HepG2 (cell line): ENCODE data around the gene GPR183. TPM values are rescaled to one million over a fixed set of nuclear protein-coding genes. Genes with fewer than 3 reads are reported as not detected.

ENCODE experiments used
- ATAC-seq: fragments of 200-7000 bp; cut with Tn5 transposase; 3 replicates; pipeline ENCODE4 v1.9.1; 2020; ENCODE audit warnings: mild to moderate bottlenecking, moderate library complexity
- BruUV-seq: library from RNA; stranded (reverse); fragments of 400-500 nt; replicated peaks from 2 replicates; lab custom pipeline; 2021; lab: Mats Ljungman, UMichigan
- CTCF ChIA-PET: fragments of 300-600 bp; formaldehyde crosslinking; extraction: SDS; loops from one replicate; lab custom pipeline; 2021; ENCODE audit warnings: low total read pairs, inconsistent platforms, low intra/inter-chr PET ratio; lab: Yijun Ruan, JAX
- POLR2A ChIA-PET: fragments of 350-600 bp; sonication (Branson Sonifier 250); formaldehyde crosslinking; loops from one replicate; lab custom pipeline; 2020; ENCODE audit warnings: antibody characterized with exemption, inconsistent platforms; lab: Yijun Ruan, JAX
- DNase-seq: peaks from one replicate; pipeline ENCODE4 v3.0.0-alpha.2; 2015; ENCODE audit warnings: low spot score
- FAIRE-seq: peaks from 3 replicates; lab custom pipeline; 2011; peaks lifted over from hg19 to GRCh38; lab: Jason Lieb, UNC
- H2AFZ ChIP-seq: one replicate; pipeline ENCODE4 v1.6.1; 2011; ENCODE audit warnings: low read length, inconsistent platforms
- H3K27ac ChIP-seq: fragments of 300-600 bp; 3 replicates; pipeline ENCODE4 v1.8.0; 2011; ENCODE audit warnings: mixed run types, mild to moderate bottlenecking, mixed read lengths, low read length, inconsistent platforms; ENCODE audit not compliant: insufficient read depth; ENCODE audit errors: extremely low read length
- H3K27me3 ChIP-seq, 2 experiments: fragments of 200-600 bp in 1 of 2; 2 replicates in 1 of 2; 3 replicates in 1 of 2; pipeline versions ENCODE4 v1.6.0 to v1.8.0; 2011; ENCODE audit warnings: low read length in 2 of 2, mild to moderate bottlenecking in 2 of 2, moderate library complexity in 2 of 2, inconsistent platforms in 1 of 2; ENCODE audit not compliant: insufficient read depth in 2 of 2, control insufficient read depth in 1 of 2
- H3K36me3 ChIP-seq, 2 experiments: fragments of 200-600 bp in 1 of 2; replicated peaks in 1 of 2; 2 replicates in 1 of 2; 3 replicates in 1 of 2; pipeline versions ENCODE4 v1.5.1 to v1.8.0; 2011; ENCODE audit warnings: low read length in 2 of 2, inconsistent platforms in 1 of 2; ENCODE audit not compliant: insufficient read depth in 2 of 2, control insufficient read depth in 1 of 2
- H3K4me1 ChIP-seq: 2 replicates; pipeline ENCODE4 v1.5.1; 2012; ENCODE audit warnings: low read length, inconsistent platforms; ENCODE audit not compliant: insufficient read depth
- H3K4me2 ChIP-seq: 2 replicates; pipeline ENCODE4 v1.6.0; 2011; ENCODE audit warnings: low read depth, low read length, inconsistent platforms
- H3K4me3 ChIP-seq, 3 experiments: fragments of 200-600 bp in 1 of 3; sonication (generic), shearing (Covaris generic) in 1 of 3; replicated peaks in 1 of 3; 2 replicates each; pipeline ENCODE4 v1.5.1; 2011 to 2016; ENCODE audit warnings: low read length in 3 of 3, inconsistent platforms in 2 of 3, low read depth in 2 of 3, mild to moderate bottlenecking in 2 of 3, control low read depth in 1 of 3, mixed read lengths in 1 of 3; ENCODE audit not compliant: insufficient read depth in 1 of 3
- H3K79me2 ChIP-seq: one replicate; pipeline ENCODE4 v1.6.1; 2011; ENCODE audit warnings: low read length, inconsistent platforms; ENCODE audit not compliant: insufficient read depth
- H3K9ac ChIP-seq: 2 replicates; pipeline ENCODE4 v1.6.0; 2011; ENCODE audit warnings: mild to moderate bottlenecking, low read depth, low read length, inconsistent platforms; ENCODE audit not compliant: insufficient read depth
- H3K9me3 ChIP-seq: 2 replicates; pipeline ENCODE4 v1.5.1; 2012; ENCODE audit warnings: mild to moderate bottlenecking, low read length
- H4K20me1 ChIP-seq: 2 replicates; pipeline ENCODE4 v1.6.0; 2011; ENCODE audit warnings: inconsistent platforms, mild to moderate bottlenecking, low read length, moderate library complexity; ENCODE audit not compliant: insufficient read depth
- BCL6 ChIP-seq: IDR thresholded peaks from 2 replicates; pipeline ENCODE4 v1.6.1; 2016; ENCODE audit warnings: missing genetic modification reagents, missing compliant biosample characterization
- CEBPB ChIP-seq: IDR thresholded peaks from 2 replicates; pipeline ENCODE4 v1.6.1; 2011; ENCODE audit warnings: low read depth, low read length, improper control_type of control experiment, borderline replicate concordance
- GATAD1 ChIP-seq: IDR thresholded peaks from 2 replicates; pipeline ENCODE4 v1.6.1; 2016; ENCODE audit warnings: missing genetic modification reagents, missing compliant biosample characterization
- KLF16 ChIP-seq, 2 experiments: sonication (generic) in 1 of 2; formaldehyde crosslinking in 1 of 2; IDR thresholded peaks; 2 replicates each; pipeline versions ENCODE4 v1.6.1 to v1.8.0; 2016 to 2023; ENCODE audit warnings: missing genetic modification reagents in 2 of 2, missing compliant biosample characterization in 1 of 2
- MTF2 ChIP-seq: sonication (generic); formaldehyde crosslinking; IDR thresholded peaks from 2 replicates; pipeline ENCODE4 v1.5.0; 2020; ENCODE audit warnings: missing genetic modification reagents, borderline replicate concordance
- ZBTB46 ChIP-seq: sonication (generic); formaldehyde crosslinking; IDR thresholded peaks from 2 replicates; pipeline ENCODE4 v1.4.0; 2020; ENCODE audit warnings: mild to moderate bottlenecking, missing genetic modification reagents, borderline replicate concordance
- ZNF547 ChIP-seq: sonication (generic); formaldehyde crosslinking; IDR thresholded peaks from 2 replicates; pipeline ENCODE4 v1.5.1; 2020; ENCODE audit warnings: mild to moderate bottlenecking, missing genetic modification reagents
- ZNF687 ChIP-seq: sonication (generic); formaldehyde crosslinking; IDR thresholded peaks from 2 replicates; pipeline ENCODE4 v1.5.1; 2020; ENCODE audit warnings: mild to moderate bottlenecking, missing genetic modification reagents, moderate library complexity
- ZNF746 ChIP-seq: sonication (generic); formaldehyde crosslinking; IDR thresholded peaks from 2 replicates; pipeline ENCODE4 v1.8.0; 2022; ENCODE audit warnings: mild to moderate bottlenecking, missing genetic modification reagents
- WGBS: methylation state at CpG from one replicate; pipeline ENCODE4 v1.1.6; 2017; ENCODE audit warnings: low lambda C conversion rate; 5-methylcytosine and 5-hydroxymethylcytosine counted together
- in situ Hi-C: cut with HindIII; loops from 2 replicates; pipeline ENCODE4 v1.10.0; 2017; ENCODE audit warnings: low pct_unique_long_range_greater_than_20kb; ENCODE audit not compliant: extremely low pct_ligation_motif_present
- intact Hi-C: fragments of 100-400 bp; cut with micrococcal nuclease; formaldehyde crosslinking; loops from one replicate; pipeline ENCODE4 v1.10.0; 2022; ENCODE audit not compliant: unreplicated experiment
- polyA plus RNA-seq, 8 experiments: library from polyadenylated mRNA; depleted of rRNA in 3 of 8; stranded (reverse) in 7 of 8; unstranded in 1 of 8; fragments of >200 nt; fragmentation: Illumina TruSeq in 4 of 8; extraction: Trizol in 4 of 8; gene quantifications; 2 replicates each; pipeline versions ENCODE4 v1.2.1 to v1.2.3, GENCODE V29; 2011 to 2016; ENCODE audit warnings: low read depth in 4 of 8, missing spikeins in 1 of 8, mixed read lengths in 1 of 8; ENCODE audit not compliant: insufficient read depth in 1 of 8
- total RNA-seq, 5 experiments: library from RNA; depleted of rRNA; stranded (reverse); fragments of >200 nt; fragmentation: Illumina TruSeq; extraction: Trizol; gene quantifications; 2 replicates each; pipeline ENCODE4 v1.2.3, GENCODE V29; 2016; ENCODE audit warnings: low read depth in 1 of 5

Gene GPR183
- total and polyA plus RNA-seq, 2 of the 13 experiments (the other 11 are each of a cell fraction or from before 2014, with no cell fraction given): not detected

GRCh38 chr13:99254830-99255229 is 52.4 kb downstream of the GPR183 start:
- POLR2A ChIA-PET: no interaction called here
- no peak for TF ChIP-seq KLF16 (CRISPR knock-in tag; IDR thresholded peaks at IDR 0.05)
- no peak for TF ChIP-seq GATAD1 (CRISPR knock-in tag)
- no peak for TF ChIP-seq ZBTB46 (CRISPR knock-in tag)
- no peak for TF ChIP-seq ZNF746 (CRISPR knock-in tag)
- TF ChIP-seq BCL6 (CRISPR knock-in tag): no peak
- TF ChIP-seq MTF2 (CRISPR knock-in tag): no peak
- TF ChIP-seq ZNF547 (CRISPR knock-in tag): no peak
- TF ChIP-seq ZNF687 (CRISPR knock-in tag): no peak
- TF ChIP-seq CEBPB: no peak
- no peak overlapping the region for H3K27ac ChIP-seq
- H4K20me1 ChIP-seq: no peaks in the 10 kb centered on the region
- no peak overlapping the region for H3K4me3 ChIP-seq
- peaks cover 3% of the 10 kb centered on the region for H3K4me1 ChIP-seq
- H3K27me3 ChIP-seq: no peaks in the 10 kb centered on the region
- intact Hi-C loops (no loop called here), in situ Hi-C loops (no loop called here)
- no peaks in the 10 kb centered on the region for H3K79me2 ChIP-seq
- no peak overlapping the region for H3K9ac ChIP-seq
- no peak overlapping the region for H3K4me2 ChIP-seq
- CTCF ChIA-PET: no interaction called here
- FAIRE-seq (no peak), ATAC-seq (no peak), DNase-seq (no peak)
- no peaks in the 10 kb centered on the region for H3K9me3 ChIP-seq
- peaks cover 7 to 12% of the 10 kb centered on the region in 2 experiments; a peak in 4 of 5 replicates for H3K36me3 ChIP-seq
- no peak overlapping the region for H2AFZ ChIP-seq
- 99% methylated on average over 14 of the region's 14 CpGs for WGBS
- BruUV-seq: no TSS peak
